ENCODE measurements around the gene CDON. TPM values are rescaled to one million over a fixed set of nuclear protein-coding genes. Genes with fewer than 3 reads are reported as not detected.

CDON gene
- total RNA-seq, 2 donors from 2014 or later = 10.4 to 17.7 TPM

- H3K36me3 ChIP-seq = no peaks in the 10 kb centered on the region
- no peak for ATAC-seq (ENCODE audit: insufficient number of reproducible peaks, low FRiP score, low read depth)
Observed at GRCh38 chr11:126046570-126047195, 16.0 kb downstream of the CDON start.

GRCh38 chr11:126039485-126040271 lies 23.0 kb downstream of the CDON start:
- no peaks in the 10 kb centered on the region for H3K36me3 ChIP-seq
- TF ChIP-seq CTCF (IDR thresholded peaks at IDR 0.05) = no peak
- no peaks in the 10 kb centered on the region for H3K27me3 ChIP-seq (replicated peaks; ENCODE audit: insufficient read depth)
- no peak for ATAC-seq (ENCODE audit: insufficient number of reproducible peaks, low FRiP score, low read depth)
- H3K27ac ChIP-seq = no peak overlapping the region
- no peaks in the 10 kb centered on the region for H3K9me3 ChIP-seq
- H3K4me3 ChIP-seq = no peak overlapping the region
- no peak for DNase-seq (ENCODE audit: low spot score)
- peaks cover 0 to 5% of the 10 kb centered on the region in 2 donors for H3K4me1 ChIP-seq (ENCODE audit: control insufficient read depth in 1 of 2, low read depth in 2 of 2)

More at GRCh38 chr11:126046570-126047195, 16.0 kb downstream of the CDON start:
- no peak overlapping the region for H3K27ac ChIP-seq
- no peak for DNase-seq (ENCODE audit: low spot score)
- H3K4me1 ChIP-seq (ENCODE audit: control insufficient read depth in 1 of 2, low read depth in 2 of 2) = no peaks in the 10 kb centered on the region
- no peak overlapping the region for H3K4me3 ChIP-seq
- no peaks in the 10 kb centered on the region for H3K27me3 ChIP-seq (replicated peaks; ENCODE audit: insufficient read depth)
- no peak for TF ChIP-seq CTCF (IDR thresholded peaks at IDR 0.05)
- no peaks in the 10 kb centered on the region for H3K9me3 ChIP-seq

- H3K36me3 ChIP-seq = no peaks in the 10 kb centered on the region
- TF ChIP-seq CTCF (IDR thresholded peaks at IDR 0.05) = no peak
- no peak for DNase-seq (ENCODE audit: low spot score)
Observed at GRCh38 chr11:126035718-126036117, 26.9 kb downstream of the CDON start.

GRCh38 chr11:126034933-126035425 lies 27.7 kb downstream of the CDON start:
- TF ChIP-seq CTCF (IDR thresholded peaks at IDR 0.05) = no peak
- H3K4me1 ChIP-seq (ENCODE audit: control insufficient read depth in 1 of 2, low read depth in 2 of 2) = peaks cover 0 to 5% of the 10 kb centered on the region in 2 donors
- no peaks in the 10 kb centered on the region for H3K9me3 ChIP-seq
- no peak for DNase-seq (ENCODE audit: low spot score)
- no peaks in the 10 kb centered on the region for H3K36me3 ChIP-seq
- ATAC-seq (ENCODE audit: insufficient number of reproducible peaks, low FRiP score, low read depth) = no peak
- H3K4me3 ChIP-seq = no peak overlapping the region
- H3K27ac ChIP-seq = no peak overlapping the region
- no peaks in the 10 kb centered on the region for H3K27me3 ChIP-seq (replicated peaks; ENCODE audit: insufficient read depth)

More at GRCh38 chr11:126035718-126036117, 26.9 kb downstream of the CDON start:
- Histone ChIP-seq H3K9me3 (no peaks in the 10 kb centered on the region), H3K4me3 (no peak overlapping the region), H3K4me1 (ENCODE audit: control insufficient read depth in 1 of 2, low read depth in 2 of 2) (peaks cover 0 to 5% of the 10 kb centered on the region in 2 donors), H3K27me3 (replicated peaks; ENCODE audit: insufficient read depth) (no peaks in the 10 kb centered on the region), H3K27ac (no peak overlapping the region)
- ATAC-seq (ENCODE audit: insufficient number of reproducible peaks, low FRiP score, low read depth) = no peak
